Measurements from ENCODE around the gene UGT1A3. TPM values are rescaled to one million over a fixed set of nuclear protein-coding genes. Genes with fewer than 3 reads are reported as not detected.
"Not testable (repeated sequence)": the region's sequence is repeated elsewhere in the genome, so short reads cannot be mapped to it uniquely, and the experiment has no call there.

Gene UGT1A3
- total RNA-seq, 6 donors from 2014 or later: 0.30 TPM; not detected in 5

DNA sequence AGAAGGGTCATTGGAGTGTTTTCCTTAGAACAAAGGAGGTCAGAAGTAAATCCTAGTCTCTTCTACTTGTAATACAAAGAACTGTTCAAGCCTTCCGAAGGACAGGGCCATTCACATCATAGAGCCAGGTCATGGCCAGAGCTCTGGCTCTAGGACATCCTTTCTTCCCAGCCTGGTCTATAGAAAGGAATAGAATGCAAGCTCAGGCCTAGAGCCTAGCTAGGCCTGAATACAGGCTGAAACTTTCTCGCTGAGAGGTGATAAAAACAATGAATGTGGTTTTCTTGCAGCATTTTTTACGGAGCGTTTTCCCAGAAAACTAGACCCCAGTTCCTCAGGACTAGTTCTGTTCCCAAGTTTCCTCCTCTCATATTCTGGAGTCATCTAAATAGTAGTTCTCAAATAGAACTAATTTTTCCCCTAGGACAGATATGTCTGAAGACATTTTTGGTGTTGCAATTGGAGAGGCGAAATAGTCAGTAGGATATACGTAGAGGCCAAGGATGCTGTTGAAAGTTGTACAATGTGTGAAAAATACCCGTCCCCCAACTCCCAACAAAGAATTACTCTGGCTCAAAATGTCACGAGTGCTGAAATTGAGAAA is 29.3 kb upstream of the UGT1A3 start:
- no peak overlapping the region for H3K4me3 ChIP-seq
- no peaks in the 10 kb centered on the region for H3K36me3 ChIP-seq
- no peaks in the 10 kb centered on the region for H3K4me1 ChIP-seq
- H3K27me3 ChIP-seq: no peaks in the 10 kb centered on the region
- 88 to 93% methylated on average over 8 of the region's 8 CpGs for WGBS, 2 donors
- ATAC-seq (ENCODE audit: low FRiP score in 2 of 2) (no peak), DNase-seq (no peak)
- TF ChIP-seq POLR2A (IDR thresholded peaks at IDR 0.05) (no peak), POLR2AphosphoS5 (IDR thresholded peaks at IDR 0.05) (no peak), EP300 (IDR thresholded peaks at IDR 0.05) (no peak)
- TF ChIP-seq, protein P1, sequence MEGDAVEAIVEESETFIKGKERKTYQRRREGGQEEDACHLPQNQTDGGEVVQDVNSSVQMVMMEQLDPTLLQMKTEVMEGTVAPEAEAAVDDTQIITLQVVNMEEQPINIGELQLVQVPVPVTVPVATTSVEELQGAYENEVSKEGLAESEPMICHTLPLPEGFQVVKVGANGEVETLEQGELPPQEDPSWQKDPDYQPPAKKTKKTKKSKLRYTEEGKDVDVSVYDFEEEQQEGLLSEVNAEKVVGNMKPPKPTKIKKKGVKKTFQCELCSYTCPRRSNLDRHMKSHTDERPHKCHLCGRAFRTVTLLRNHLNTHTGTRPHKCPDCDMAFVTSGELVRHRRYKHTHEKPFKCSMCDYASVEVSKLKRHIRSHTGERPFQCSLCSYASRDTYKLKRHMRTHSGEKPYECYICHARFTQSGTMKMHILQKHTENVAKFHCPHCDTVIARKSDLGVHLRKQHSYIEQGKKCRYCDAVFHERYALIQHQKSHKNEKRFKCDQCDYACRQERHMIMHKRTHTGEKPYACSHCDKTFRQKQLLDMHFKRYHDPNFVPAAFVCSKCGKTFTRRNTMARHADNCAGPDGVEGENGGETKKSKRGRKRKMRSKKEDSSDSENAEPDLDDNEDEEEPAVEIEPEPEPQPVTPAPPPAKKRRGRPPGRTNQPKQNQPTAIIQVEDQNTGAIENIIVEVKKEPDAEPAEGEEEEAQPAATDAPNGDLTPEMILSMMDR (IDR thresholded peaks at IDR 0.05): no peak
- no peak overlapping the region for H3K27ac ChIP-seq
- no peaks in the 10 kb centered on the region for H3K9me3 ChIP-seq

DNA sequence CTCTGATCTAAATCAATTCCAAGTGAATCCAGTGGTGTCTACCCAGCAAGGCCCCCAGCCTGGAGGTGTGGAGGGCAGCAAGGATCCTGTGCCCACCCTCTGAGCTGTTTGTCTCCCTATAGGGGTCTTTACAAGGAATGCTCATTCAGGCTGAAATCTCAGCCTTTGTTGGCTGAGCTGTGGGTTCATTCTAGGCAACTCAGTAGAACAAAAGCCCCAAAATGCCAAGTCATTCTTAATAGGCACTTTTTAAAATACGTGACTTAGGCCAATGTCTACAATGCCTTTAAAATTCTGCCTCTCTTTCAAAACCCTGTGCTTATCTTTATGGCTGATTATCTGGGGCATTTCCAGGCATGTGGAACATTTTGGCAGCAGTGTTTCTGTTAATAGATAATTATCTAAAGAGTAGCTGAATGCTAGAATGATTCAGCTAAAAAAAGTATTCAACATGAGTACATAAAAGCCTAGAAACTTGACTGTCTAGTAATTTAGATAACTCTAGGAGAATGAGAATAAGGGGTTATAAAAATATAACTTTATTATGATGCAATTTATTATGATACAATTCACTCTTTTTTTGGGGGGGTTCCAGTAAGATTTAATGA is 28.7 kb upstream of the UGT1A3 start:
- Histone ChIP-seq H3K36me3 (no peaks in the 10 kb centered on the region), H3K27me3 (no peaks in the 10 kb centered on the region), H3K27ac (no peak overlapping the region), H3K9me3 (no peaks in the 10 kb centered on the region), H3K4me3 (no peak overlapping the region), H3K4me1 (no peaks in the 10 kb centered on the region)
- 11 to 18% methylated on average over 1 of the region's 1 CpG for WGBS, 2 donors
- no peak for TF ChIP-seq EP300 (IDR thresholded peaks at IDR 0.05)
- TF ChIP-seq POLR2A (IDR thresholded peaks at IDR 0.05): no peak
- no peak for TF ChIP-seq POLR2AphosphoS5 (IDR thresholded peaks at IDR 0.05)
- TF ChIP-seq, protein P1 (IDR thresholded peaks at IDR 0.05): no peak
- DNase-seq (no peak), ATAC-seq (ENCODE audit: low FRiP score in 2 of 2) (no peak)

DNA sequence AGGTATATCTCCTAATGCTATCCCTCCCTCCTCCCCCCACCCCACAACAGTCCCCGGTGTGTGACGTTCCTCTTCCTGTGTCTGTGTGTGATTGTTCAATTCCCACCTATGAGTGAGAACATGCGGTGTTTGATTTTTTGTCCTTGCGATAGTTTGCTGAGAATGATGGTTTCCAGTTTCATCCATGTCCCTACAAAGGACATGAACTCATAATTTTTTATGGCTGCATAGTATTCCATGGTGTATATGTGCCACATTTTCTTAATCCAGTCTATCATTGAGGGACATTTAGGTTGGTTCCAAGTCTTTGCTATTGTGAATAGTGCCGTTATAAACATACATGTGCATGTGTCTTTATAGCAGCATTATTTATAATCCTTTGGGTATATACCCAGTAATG is 28.0 kb upstream of the UGT1A3 start:
- ATAC-seq (ENCODE audit: low FRiP score in 2 of 2); H3K27me3 ChIP-seq; H3K4me3 ChIP-seq; H3K9me3 ChIP-seq; H3K4me1 ChIP-seq; DNase-seq; H3K27ac ChIP-seq; H3K36me3 ChIP-seq: not testable (repeated sequence)
- 91 to 93% methylated on average over 5 of the region's 5 CpGs for WGBS, 2 donors

DNA sequence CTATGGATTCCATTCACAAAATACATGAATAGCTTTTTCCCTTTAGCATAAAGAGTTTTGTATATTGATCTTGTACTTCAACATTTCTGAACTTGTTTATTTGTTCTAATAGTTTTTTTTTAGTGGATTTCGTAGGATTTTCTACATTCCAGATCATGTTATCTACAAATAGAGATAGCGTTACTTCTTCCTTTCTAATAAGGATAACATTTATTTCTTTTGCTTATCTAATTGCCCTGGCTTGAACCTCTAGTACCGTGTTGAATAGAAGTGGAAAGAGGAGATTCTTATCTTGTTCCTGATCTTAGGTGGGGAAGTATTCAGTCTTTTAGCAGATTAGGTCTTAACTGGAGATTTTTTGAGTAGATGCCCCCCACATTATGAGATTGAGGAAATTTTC is 26.6 kb upstream of the UGT1A3 start:
- Histone ChIP-seq H3K36me3 (no peaks in the 10 kb centered on the region), H3K27ac (no peak overlapping the region), H3K27me3 (no peaks in the 10 kb centered on the region), H3K4me1 (no peaks in the 10 kb centered on the region), H3K4me3 (no peak overlapping the region), H3K9me3 (no peaks in the 10 kb centered on the region)
- TF ChIP-seq POLR2A (IDR thresholded peaks at IDR 0.05): no peak
- no peak for TF ChIP-seq EP300 (IDR thresholded peaks at IDR 0.05)
- TF ChIP-seq POLR2AphosphoS5 (IDR thresholded peaks at IDR 0.05): no peak
- ATAC-seq (ENCODE audit: low FRiP score in 2 of 2): no peak
- no peak for DNase-seq
- 46 to 48% methylated on average over 3 of the region's 3 CpGs for WGBS, 2 donors

DNA sequence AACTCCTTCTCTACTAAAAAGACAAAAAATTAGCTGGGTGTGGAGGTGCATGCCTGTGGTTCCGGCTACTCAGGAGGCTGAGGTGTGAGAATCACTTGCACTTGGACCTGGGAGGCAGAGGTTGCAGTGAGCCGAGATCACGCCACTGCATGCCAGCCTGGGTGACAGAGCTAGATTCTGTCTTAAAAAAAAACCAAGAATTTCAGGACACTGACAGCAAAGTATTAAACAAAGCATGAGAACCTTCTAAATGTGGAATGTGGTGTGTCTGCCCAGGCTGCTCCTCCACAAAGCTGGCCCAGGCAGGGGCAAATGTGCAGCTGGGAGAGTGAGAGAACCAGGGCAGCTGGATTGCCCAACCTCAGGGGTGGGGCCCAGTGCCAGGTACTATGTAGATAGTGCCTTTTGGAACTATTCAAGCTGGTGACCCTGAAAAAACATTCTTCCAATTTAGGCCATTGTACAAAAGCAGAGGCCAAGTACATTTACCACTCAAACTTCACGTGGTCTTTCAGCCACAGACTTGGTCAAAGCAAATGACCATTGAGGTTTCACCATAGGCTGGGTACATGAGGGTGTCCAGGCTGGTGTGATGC is 22.8 kb upstream of the UGT1A3 start:
- H3K27me3 ChIP-seq: no peaks in the 10 kb centered on the region
- peak in 1 of 2 donors; percentile 66 for ATAC-seq (ENCODE audit: low FRiP score in 2 of 2)
- H3K4me3 ChIP-seq: no peak overlapping the region
- 55 to 67% methylated on average over 4 of the region's 4 CpGs for WGBS, 2 donors
- no peaks in the 10 kb centered on the region for H3K9me3 ChIP-seq
- no peaks in the 10 kb centered on the region for H3K4me1 ChIP-seq
- TF ChIP-seq POLR2AphosphoS5 (IDR thresholded peaks at IDR 0.05) (no peak), POLR2A (IDR thresholded peaks at IDR 0.05) (no peak), EP300 (IDR thresholded peaks at IDR 0.05) (no peak)
- TF ChIP-seq, protein P1 (IDR thresholded peaks at IDR 0.05): no peak
- no peak overlapping the region for H3K27ac ChIP-seq
- DNase-seq: peak in 1 of 2 donors; percentile 51
- no peaks in the 10 kb centered on the region for H3K36me3 ChIP-seq
